GM19193 (cell line): Measurements from ENCODE around the gene RNF130.

Experiments
- POLR2A ChIP-seq: IDR thresholded peaks from 4 replicates; pipeline ENCODE4 v1.6.1; 2011; ENCODE audit not compliant: insufficient read depth, insufficient read length; ENCODE audit errors: extremely low read depth

The RNF130 gene

DNA sequence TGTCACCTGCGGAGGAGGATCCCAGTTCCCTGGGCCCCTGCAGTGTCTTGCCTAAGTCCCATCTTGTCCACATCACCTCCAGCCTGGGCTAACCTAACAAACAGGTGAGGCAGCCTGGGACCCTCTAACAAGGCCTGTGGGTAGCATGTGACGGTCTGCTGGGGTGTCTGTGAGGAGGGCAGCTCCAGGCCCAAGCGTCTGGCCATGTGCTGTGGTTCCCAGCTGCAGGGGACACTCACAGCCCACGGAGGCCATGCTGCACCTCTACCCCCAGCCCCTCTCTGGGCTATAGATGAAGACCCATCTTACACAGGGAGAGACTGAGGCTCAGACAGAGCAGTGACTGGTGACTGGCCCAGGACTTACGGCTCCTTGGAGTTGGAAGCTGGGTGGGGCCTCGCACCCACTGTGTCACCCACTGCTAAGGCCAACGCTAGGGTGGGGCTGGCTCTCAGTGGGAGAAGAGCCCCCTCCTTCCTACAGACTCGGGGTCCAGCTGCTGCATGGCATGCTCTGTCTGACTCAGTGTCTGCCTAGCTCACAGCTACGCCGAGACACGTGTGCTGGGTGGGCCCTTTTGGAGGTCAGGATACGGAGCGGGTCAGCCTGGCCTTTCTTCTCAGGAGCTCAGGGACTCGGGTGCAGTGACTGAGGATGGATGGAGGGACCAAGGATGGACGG is 40.8 kb upstream of the RNF130 start:
- no peak for TF ChIP-seq POLR2A

- no peak for TF ChIP-seq POLR2A
Observed at GRCh38 chr5:180111273-180112002, 39.9 kb upstream of the RNF130 start.

DNA sequence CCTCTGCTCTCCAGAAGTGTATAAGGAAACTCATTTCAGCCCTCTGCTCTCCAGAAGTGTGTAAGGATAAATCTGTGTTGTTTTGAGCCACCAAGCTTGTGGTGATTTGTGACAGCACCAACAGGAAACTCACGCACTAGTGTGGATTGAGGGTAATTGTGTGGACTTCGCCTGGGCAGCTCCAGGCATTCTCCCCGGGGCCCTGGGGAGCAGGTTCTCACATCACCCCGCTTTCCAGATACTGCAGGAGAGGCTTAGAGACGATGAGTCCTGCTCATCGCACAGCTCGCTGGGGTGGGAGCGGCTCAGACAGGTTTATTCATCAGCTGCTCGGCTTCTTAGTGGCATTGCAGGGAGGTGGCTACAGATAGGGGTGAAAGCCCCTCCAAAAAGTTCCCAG is 38.4 kb upstream of the RNF130 start:
- no peak for TF ChIP-seq POLR2A

DNA sequence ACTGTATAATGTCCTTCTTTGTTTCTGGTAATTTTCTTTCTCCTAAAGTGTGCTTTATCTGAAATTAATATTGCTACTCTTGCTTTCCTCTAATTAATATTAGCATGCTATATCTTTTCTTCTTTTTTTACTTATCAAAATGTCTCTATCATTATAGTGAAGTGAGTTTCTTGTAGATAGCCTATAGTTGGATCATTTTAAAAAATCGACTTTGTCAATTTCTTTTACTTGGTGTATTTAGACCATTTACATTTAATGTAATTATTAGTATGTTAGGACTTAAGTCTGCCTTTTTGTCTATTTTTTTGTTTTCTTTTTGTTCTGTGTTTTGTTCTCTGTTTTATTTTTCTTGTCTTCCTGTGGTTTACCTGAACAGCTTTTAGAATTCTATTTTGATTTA is 35.4 kb upstream of the RNF130 start:
- no peak for TF ChIP-seq POLR2A

- no peak for TF ChIP-seq POLR2A
Observed at GRCh38 chr5:180105827-180106312, 34.3 kb upstream of the RNF130 start.

DNA sequence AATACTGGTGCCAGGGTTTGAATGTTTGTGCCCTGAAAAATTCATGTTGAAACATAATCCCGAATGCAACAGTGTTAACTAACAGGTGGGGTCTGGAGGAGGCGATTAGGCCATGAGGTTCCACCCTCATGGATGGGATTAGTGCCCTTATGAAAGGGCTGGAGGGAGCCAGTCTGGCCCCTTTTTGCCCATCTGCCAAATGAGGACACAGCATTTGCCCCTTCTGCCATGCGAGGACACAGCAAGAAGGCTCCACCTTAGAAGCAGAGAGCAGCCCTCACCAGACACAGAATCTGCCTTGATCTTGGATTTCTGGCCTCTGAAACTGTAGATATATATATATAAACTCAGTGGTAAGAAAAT is 32.6 kb upstream of the RNF130 start:
- no peak for TF ChIP-seq POLR2A

DNA sequence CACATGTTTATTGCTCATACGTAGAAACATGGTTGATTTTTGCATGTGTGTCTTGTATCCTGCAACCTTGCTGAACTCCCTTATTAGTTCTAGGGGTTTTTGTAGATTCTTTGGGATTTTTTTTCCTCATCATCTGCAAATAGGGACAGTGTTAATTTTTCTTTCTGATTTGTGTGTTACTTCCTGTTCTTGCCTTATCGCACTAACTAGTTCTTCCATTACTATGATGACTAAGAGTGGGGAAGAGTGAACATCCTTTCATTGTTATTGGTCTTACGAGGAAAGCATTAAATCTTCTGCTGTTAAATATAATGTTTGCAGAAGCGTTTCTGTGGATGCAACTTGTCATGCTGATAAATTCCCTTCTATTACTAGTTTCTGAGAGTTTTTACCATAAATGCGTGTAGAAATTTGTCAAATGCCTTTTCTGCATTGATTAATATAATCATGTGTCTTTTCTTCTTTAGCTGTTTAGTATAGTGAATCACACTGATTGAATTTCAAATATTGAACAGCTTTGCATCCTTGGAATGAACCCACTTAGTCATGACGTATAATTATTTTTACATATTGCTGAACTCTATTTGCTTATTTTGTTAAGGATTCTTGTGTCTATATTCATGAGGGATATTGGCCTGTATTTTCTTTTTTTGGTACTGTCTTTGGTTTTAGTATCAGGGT is 32.1 kb upstream of the RNF130 start:
- no peak for TF ChIP-seq POLR2A

- TF ChIP-seq POLR2A: no peak
Observed at GRCh38 chr5:180102636-180103035, 31.1 kb upstream of the RNF130 start.

- no peak for TF ChIP-seq POLR2A
Observed at GRCh38 chr5:180101451-180102105, 30.0 kb upstream of the RNF130 start.

GRCh38 chr5:180100621-180101450 is 29.3 kb upstream of the RNF130 start:
- no peak for TF ChIP-seq POLR2A

DNA sequence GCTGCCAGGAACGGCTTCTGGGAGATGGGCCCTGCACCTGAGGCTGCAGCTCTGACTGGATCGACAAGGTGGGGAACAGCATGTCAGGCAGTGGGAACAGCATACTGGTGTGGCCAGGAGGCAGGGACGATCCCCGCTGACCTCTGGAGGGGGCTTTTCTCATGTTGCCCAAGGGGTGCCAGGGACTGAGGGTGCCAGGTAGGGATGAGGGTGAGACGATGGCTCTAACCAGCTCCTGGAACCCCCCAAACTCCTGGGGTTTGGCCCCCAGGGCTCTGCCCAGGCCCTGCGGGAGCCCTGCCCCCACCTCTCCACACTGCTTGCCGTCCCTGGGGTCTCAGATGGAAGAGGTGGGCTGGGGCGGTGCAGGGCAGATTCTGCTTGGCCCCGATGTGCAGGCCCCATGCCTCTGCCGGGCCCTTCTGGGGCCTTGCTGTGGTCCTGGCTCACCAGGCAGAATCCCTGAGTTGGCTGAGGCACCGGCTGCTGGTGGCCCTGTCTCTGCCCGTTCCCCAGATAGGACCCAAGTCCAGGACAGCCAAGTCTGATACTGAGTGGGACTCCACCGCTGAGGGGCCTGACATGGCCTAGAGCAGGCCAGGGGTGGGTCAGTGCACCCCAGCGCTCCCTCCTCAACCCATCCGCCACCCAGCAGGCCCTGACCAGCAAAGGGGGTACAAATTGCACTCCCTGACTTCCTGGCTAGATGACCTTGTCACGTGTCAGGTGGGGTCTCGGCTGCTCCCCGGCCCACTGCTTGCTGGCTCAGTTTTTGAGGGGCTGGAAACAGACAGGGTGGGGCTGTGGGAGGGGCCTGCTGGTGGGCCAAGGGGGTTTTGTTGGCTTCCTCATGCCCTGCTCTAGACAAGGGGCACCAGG is 28.4 kb upstream of the RNF130 start:
- no peak for TF ChIP-seq POLR2A

DNA sequence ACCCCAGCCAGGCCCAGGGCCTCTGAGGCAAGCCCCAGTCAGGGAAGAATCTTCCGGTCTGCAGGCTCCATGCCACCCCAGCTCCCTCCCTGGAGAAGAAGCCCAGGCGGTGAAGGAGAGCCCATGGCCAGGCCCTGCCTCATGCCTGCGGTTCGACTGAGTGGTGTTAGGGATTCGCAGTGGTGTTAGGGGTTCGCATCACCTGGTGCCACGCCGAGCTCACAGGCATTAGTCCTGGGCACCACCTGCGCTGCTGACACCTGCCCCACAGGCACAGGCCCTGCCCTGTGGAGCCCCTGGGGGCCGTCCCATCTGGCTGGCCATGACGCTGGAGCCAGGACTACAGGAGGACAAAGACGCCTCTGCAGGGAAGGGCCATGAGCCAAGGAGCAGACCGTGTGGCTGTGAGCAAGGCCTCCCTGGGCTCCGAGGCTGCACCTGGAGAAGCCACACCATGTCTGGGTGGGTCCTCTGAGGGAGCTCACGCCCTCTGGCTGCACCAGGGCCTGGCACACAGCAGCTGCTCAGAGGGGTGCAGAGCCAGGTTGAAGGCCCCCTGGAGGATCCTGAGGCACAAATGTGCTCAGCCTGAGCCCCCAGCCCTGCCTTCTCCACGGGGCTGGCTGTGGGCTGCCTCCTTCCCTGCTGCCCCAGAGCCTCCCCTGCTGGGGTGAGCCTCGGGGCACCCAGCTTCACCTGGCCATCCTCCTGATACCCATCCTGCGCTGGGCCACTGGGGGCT is 27.6 kb upstream of the RNF130 start:
- TF ChIP-seq POLR2A: no peak

DNA sequence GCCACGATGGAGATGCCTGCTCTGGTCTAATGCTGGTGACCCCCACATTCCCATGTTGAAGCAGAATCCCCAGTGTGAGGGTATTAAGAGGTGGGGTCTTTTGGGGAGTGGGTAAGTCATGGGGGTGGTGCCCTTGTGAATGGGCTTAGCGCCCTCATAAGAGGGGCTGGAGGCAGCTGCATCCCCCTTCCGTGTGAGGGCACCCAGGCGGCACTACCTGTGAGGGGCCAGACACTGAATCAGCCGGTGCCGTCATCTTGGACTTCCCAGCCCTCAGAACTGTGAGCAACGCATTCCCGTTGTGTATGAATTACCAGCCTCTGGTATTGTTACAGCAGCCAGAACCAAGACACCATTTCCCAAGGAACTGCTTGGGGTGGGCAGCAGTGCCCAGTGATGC is 27.0 kb upstream of the RNF130 start:
- no peak for TF ChIP-seq POLR2A

GRCh38 chr5:180097926-180098325 is 26.4 kb upstream of the RNF130 start:
- no peak for TF ChIP-seq POLR2A
